GM12878 (cell line): Measurements from ENCODE around the gene IRAG1. TPM values are rescaled to one million over a fixed set of nuclear protein-coding genes. Genes with fewer than 3 reads are reported as not detected.

Experiments
- CEBPB ChIP-seq, 2 experiments: fragments of 150-350 bp in 1 of 2; IDR thresholded peaks; 2 replicates each; pipeline ENCODE4 v1.6.1; 2012 to 2014; ENCODE audit warnings: low read depth in 2 of 2, low read length in 2 of 2, borderline replicate concordance in 1 of 2, inconsistent platforms in 1 of 2
- DPF2 ChIP-seq: fragments of 450-650 bp; IDR thresholded peaks from 2 replicates; pipeline ENCODE4 v1.6.1; 2017; ENCODE audit warnings: mild to moderate bottlenecking
- EED ChIP-seq: sonication (generic); IDR thresholded peaks from 2 replicates; pipeline ENCODE4 v1.6.1; 2016; ENCODE audit warnings: antibody characterized with exemption, low read depth
- ETV6 ChIP-seq, 2 experiments: fragments of 450-650 bp in 1 of 2; IDR thresholded peaks in 1 of 2; conservative IDR thresholded peaks in 1 of 2; 2 replicates each; pipeline ENCODE4 v1.6.1; 2014; ENCODE audit warnings: antibody characterized with exemption in 1 of 2, borderline replicate concordance in 1 of 2, low read depth in 1 of 2, mild to moderate bottlenecking in 1 of 2, moderate library complexity in 1 of 2
- HCFC1 ChIP-seq: fragments of 150-350 bp; IDR thresholded peaks from 2 replicates; pipeline ENCODE4 v1.6.1; 2014; ENCODE audit warnings: low read length
- HDAC6 ChIP-seq: fragments of 200-600 bp; sonication (generic); IDR thresholded peaks from one replicate; pipeline ENCODE4 v1.8.0; 2017; ENCODE audit warnings: antibody characterized with exemption; ENCODE audit not compliant: unreplicated experiment
- HSF1 ChIP-seq: fragments of 150-350 bp; IDR thresholded peaks from 2 replicates; pipeline ENCODE4 v1.6.1; 2014; ENCODE audit warnings: mild to moderate bottlenecking, low read depth, low read length
- IKZF2 ChIP-seq, 2 experiments: fragments of 450-650 bp; IDR thresholded peaks; 2 replicates each; pipeline ENCODE4 v1.6.1; 2017; ENCODE audit warnings: mild to moderate bottlenecking in 2 of 2, moderate library complexity in 2 of 2
- MYB ChIP-seq: fragments of 150-350 bp; IDR thresholded peaks from 2 replicates; pipeline ENCODE4 v1.6.1; 2014; ENCODE audit warnings: mild to moderate bottlenecking, low read depth, low read length, borderline replicate concordance
- PBX3 ChIP-seq: IDR thresholded peaks from 2 replicates; pipeline ENCODE4 v1.6.1; 2011; ENCODE audit warnings: mild to moderate bottlenecking, low read depth, low read length, moderate library complexity; ENCODE audit not compliant: insufficient replicate concordance
- RBBP5 ChIP-seq: fragments of 200-600 bp; sonication (generic); conservative IDR thresholded peaks from 2 replicates; pipeline ENCODE4 v1.6.1; 2016
- RELB ChIP-seq: fragments of 450-650 bp; IDR thresholded peaks from 2 replicates; pipeline ENCODE4 v1.6.1; 2017; ENCODE audit warnings: low read depth, mild to moderate bottlenecking, moderate library complexity
- RUNX3 ChIP-seq: IDR thresholded peaks from 2 replicates; pipeline ENCODE4 v1.6.1; 2012; ENCODE audit warnings: low read length, inconsistent platforms
- SREBF2 ChIP-seq: IDR thresholded peaks from 2 replicates; pipeline ENCODE4 v1.6.1; 2012; ENCODE audit warnings: mild to moderate bottlenecking, low read length
- SRF ChIP-seq, 2 experiments: IDR thresholded peaks; 2 replicates each; pipeline ENCODE4 v1.6.1; 2011; ENCODE audit warnings: low read depth in 2 of 2, low read length in 2 of 2, mild to moderate bottlenecking in 1 of 2, moderate library complexity in 1 of 2
- ZNF384 ChIP-seq: IDR thresholded peaks from 2 replicates; pipeline ENCODE4 v1.6.1; 2012; ENCODE audit warnings: low read depth, mild to moderate bottlenecking, low read length, improper control_type of control experiment, borderline replicate concordance
- ZZZ3 ChIP-seq: IDR thresholded peaks from 2 replicates; pipeline ENCODE4 v1.6.1; 2011; ENCODE audit warnings: low read depth; ENCODE audit not compliant: control insufficient read depth, insufficient read length
- polyA plus RNA-seq, 11 experiments: library from polyadenylated mRNA; depleted of rRNA in 4 of 11; unstranded in 6 of 11; stranded (reverse) in 5 of 11; fragments of >200 nt; fragmentation: Nextera tagmentation in 4 of 11; fragmentation: Illumina TruSeq in 1 of 11; extraction: Ambion mirVana in 4 of 11; extraction: Trizol in 1 of 11; gene quantifications; 1 replicate in 1 of 11; 2 replicates in 10 of 11; pipeline versions ENCODE4 v1.2.1 to v1.2.3, GENCODE V29; 2011 to 2016; ENCODE audit warnings: inconsistent platforms in 2 of 11, missing spikeins in 2 of 11, low read depth in 1 of 11
- total RNA-seq, 4 experiments: library from RNA; depleted of rRNA in 3 of 4; stranded (reverse); fragments of >200 nt in 3 of 4; fragmentation: Illumina TruSeq in 1 of 4; extraction: Trizol in 1 of 4; gene quantifications; 2 replicates each; pipeline versions ENCODE4 v1.2.1 to v1.2.3, GENCODE V29; 2013 to 2021
- TF ChIP-seq, protein P1 (sequence below): IDR thresholded peaks from 2 replicates; pipeline ENCODE4 v1.6.1; 2012; ENCODE audit warnings: low read depth, low read length, improper control_type of control experiment
- TF ChIP-seq, protein P2 (sequence below): fragments of 450-650 bp; IDR thresholded peaks from 2 replicates; pipeline ENCODE4 v1.6.1; 2017; ENCODE audit warnings: mild to moderate bottlenecking, moderate library complexity

IRAG1 gene
- total and polyA plus RNA-seq, 10 of the 15 experiments (the other 5 are each of a cell fraction or from before 2014, with no cell fraction given), result 0.02 to 0.18 (median 0.06) TPM; not detected in 4

- TF ChIP-seq HSF1, result no peak
- TF ChIP-seq ETV6 (conservative IDR thresholded peaks at IDR 0.05 in 1 of 2, IDR thresholded peaks at IDR 0.05 in 1 of 2; ENCODE audit: borderline replicate concordance in 1 of 2, low read depth in 1 of 2), result no peak
- no peak for TF ChIP-seq RBBP5
- TF ChIP-seq DPF2, result no peak
- peak; percentile 42 for TF ChIP-seq RUNX3
- TF ChIP-seq HCFC1, result no peak
- no peak for TF ChIP-seq EED
- no peak for TF ChIP-seq MYB
- TF ChIP-seq ZZZ3, result no peak
- 0 out of 4 replicates have a peak, but pooled peaks of 1 of the 2 experiments have one; percentile 13 for TF ChIP-seq IKZF2 (IDR thresholded peaks at IDR 0.05)
- TF ChIP-seq, protein P1, sequence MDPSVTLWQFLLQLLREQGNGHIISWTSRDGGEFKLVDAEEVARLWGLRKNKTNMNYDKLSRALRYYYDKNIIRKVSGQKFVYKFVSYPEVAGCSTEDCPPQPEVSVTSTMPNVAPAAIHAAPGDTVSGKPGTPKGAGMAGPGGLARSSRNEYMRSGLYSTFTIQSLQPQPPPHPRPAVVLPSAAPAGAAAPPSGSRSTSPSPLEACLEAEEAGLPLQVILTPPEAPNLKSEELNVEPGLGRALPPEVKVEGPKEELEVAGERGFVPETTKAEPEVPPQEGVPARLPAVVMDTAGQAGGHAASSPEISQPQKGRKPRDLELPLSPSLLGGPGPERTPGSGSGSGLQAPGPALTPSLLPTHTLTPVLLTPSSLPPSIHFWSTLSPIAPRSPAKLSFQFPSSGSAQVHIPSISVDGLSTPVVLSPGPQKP, result no peak
- TF ChIP-seq, protein P2, sequence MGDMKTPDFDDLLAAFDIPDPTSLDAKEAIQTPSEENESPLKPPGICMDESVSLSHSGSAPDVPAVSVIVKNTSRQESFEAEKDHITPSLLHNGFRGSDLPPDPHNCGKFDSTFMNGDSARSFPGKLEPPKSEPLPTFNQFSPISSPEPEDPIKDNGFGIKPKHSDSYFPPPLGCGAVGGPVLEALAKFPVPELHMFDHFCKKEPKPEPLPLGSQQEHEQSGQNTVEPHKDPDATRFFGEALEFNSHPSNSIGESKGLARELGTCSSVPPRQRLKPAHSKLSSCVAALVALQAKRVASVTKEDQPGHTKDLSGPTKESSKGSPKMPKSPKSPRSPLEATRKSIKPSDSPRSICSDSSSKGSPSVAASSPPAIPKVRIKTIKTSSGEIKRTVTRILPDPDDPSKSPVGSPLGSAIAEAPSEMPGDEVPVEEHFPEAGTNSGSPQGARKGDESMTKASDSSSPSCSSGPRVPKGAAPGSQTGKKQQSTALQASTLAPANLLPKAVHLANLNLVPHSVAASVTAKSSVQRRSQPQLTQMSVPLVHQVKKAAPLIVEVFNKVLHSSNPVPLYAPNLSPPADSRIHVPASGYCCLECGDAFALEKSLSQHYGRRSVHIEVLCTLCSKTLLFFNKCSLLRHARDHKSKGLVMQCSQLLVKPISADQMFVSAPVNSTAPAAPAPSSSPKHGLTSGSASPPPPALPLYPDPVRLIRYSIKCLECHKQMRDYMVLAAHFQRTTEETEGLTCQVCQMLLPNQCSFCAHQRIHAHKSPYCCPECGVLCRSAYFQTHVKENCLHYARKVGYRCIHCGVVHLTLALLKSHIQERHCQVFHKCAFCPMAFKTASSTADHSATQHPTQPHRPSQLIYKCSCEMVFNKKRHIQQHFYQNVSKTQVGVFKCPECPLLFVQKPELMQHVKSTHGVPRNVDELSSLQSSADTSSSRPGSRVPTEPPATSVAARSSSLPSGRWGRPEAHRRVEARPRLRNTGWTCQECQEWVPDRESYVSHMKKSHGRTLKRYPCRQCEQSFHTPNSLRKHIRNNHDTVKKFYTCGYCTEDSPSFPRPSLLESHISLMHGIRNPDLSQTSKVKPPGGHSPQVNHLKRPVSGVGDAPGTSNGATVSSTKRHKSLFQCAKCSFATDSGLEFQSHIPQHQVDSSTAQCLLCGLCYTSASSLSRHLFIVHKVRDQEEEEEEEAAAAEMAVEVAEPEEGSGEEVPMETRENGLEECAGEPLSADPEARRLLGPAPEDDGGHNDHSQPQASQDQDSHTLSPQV, result no peak
- TF ChIP-seq ZNF384, result no peak
- TF ChIP-seq SRF (IDR thresholded peaks at IDR 0.05; ENCODE audit: low read depth in 2 of 2, low read length in 2 of 2), result no peak
- no peak for TF ChIP-seq CEBPB (IDR thresholded peaks at IDR 0.05; ENCODE audit: borderline replicate concordance in 1 of 2, low read depth in 2 of 2, low read length in 2 of 2)
- TF ChIP-seq PBX3, result no peak
- no peak for TF ChIP-seq SREBF2
- TF ChIP-seq HDAC6, result no peak
- no peak for TF ChIP-seq RELB
These were observed 42.2 kb upstream of the IRAG1 start (continued) for GRCh38 chr11:10735481-10736475.
